Fibroblast of peridontal ligament (primary cell): ENCODE data around the gene PMAIP1.

Source experiments
- DNase-seq: peaks from one replicate; pipeline ENCODE4 v3.0.0-alpha.2; 2010; ENCODE audit errors: extremely low read depth

The PMAIP1 gene

DNA sequence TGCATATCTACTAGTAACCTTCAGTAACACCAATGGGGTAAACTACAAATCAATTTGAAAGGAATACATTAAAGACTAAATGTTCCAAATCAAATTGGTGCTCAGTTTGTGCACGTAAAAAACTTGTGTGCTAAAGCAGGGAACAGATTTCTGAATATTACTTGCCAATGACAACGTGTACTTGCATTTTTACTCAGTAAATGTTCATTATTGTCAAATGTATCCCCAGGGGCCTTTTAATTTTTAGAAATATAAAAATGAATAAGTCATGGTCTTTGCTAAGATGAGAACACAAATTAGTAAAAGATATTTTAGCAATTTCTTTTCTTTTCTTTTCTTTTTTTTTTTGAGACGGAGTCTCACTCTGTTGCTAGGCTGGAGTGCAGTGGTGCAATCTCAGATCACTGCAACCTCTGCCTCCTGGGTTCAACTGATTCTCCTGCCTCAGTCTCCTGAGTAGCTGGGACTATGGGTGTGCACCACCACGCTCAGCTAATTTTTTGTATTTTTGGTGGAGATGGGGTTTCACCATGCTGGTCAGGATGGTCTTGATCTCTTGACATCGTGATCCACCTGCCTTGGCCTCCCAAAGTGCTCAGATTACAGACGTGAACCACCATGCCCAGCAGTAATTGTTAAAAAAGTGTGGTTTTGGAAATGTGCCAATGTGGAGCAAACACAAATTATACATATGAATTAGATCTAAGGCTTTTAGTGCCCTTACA lies 52.6 kb downstream of the PMAIP1 start:
- DNase-seq, result no peak
